ENCODE results near the gene UNC80.

DNA sequence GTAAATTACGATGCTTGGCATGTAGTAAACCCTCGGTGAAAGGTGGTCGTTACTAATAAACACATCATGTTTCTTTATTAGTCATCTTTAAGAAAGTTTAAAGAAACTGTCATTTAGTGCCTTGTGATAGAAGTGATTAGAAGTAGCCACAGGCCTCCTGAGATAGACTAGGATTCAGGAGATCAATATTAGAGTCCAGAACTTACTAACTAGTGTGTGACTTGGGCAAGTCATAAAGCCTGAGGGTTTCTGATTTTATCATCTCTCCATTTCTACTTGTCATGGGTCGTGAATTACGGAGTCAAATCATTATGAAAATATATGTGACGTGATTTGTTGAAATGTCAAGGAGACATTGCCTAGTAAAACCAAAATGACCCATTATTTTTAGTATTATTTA, 237.5 kb downstream of the UNC80 start:
- TF ChIP-seq POLR2AphosphoS5 (IDR thresholded peaks at IDR 0.05; ENCODE audit: borderline replicate concordance, low read depth, low read length), result no peak
- no peak for TF ChIP-seq EZH2 (IDR thresholded peaks at IDR 0.05)

Data from SK-N-MC (cell line).